ENCODE results near the gene PCDHGC5.

GRCh38 chr5:141489841-141490240 lies 960 bp downstream of the PCDHGC5 start:
- TF ChIP-seq FOXM1 (IDR thresholded peaks at IDR 0.05; ENCODE audit: borderline replicate concordance, low read depth) (no peak), RAD21 (IDR thresholded peaks at IDR 0.05; ENCODE audit: low read depth) (no peak)
